NCI-H2107 treated with DMSO at 0.1 percent for 48 hours (cell line): Measurements from ENCODE around the gene PRKACA.

Experiments
- DNase-seq: peaks from one replicate; lab custom pipeline; 2025; ENCODE audit not compliant: unreplicated experiment; lab: John Stamatoyannopoulos, UW

Gene PRKACA

GRCh38 chr19:14118165-14119051 is 846 bp upstream of the PRKACA start:
- peak; percentile 54 for DNase-seq

GRCh38 chr19:14116918-14117578 is 514 bp downstream of the PRKACA start:
- DNase-seq, result no peak

GRCh38 chr19:14116525-14116917 is 1.0 kb downstream of the PRKACA start:
- DNase-seq, result no peak

- no peak for DNase-seq
Measured at GRCh38 chr19:14115756-14116155, 1.8 kb downstream of the PRKACA start.

GRCh38 chr19:14114854-14115253 is 2.7 kb downstream of the PRKACA start:
- no peak for DNase-seq

- DNase-seq, result no peak
Measured at GRCh38 chr19:14114439-14114838, 3.1 kb downstream of the PRKACA start.

GRCh38 chr19:14113762-14114414 is 3.7 kb downstream of the PRKACA start:
- no peak for DNase-seq

GRCh38 chr19:14112809-14113385 is 4.7 kb downstream of the PRKACA start:
- no peak for DNase-seq

- DNase-seq, result no peak
Measured at GRCh38 chr19:14112051-14112808, 5.3 kb downstream of the PRKACA start.

GRCh38 chr19:14111486-14111885 is 6.1 kb downstream of the PRKACA start:
- DNase-seq, result no peak

GRCh38 chr19:14110650-14111049 is 6.9 kb downstream of the PRKACA start:
- no peak for DNase-seq

GRCh38 chr19:14107581-14108461 is 9.7 kb downstream of the PRKACA start:
- DNase-seq, result no peak

- no peak for DNase-seq
Measured at GRCh38 chr19:14106840-14107239, 10.7 kb downstream of the PRKACA start.

- DNase-seq, result no peak
Measured at GRCh38 chr19:14105680-14106079, 11.9 kb downstream of the PRKACA start.

- no peak for DNase-seq
Measured at GRCh38 chr19:14103310-14103709, 14.3 kb downstream of the PRKACA start.

GRCh38 chr19:14102756-14103155 is 14.8 kb downstream of the PRKACA start:
- DNase-seq, result no peak

- DNase-seq, result no peak
Measured at GRCh38 chr19:14102102-14102696, 15.4 kb downstream of the PRKACA start.

- DNase-seq, result no peak
Measured at GRCh38 chr19:14101003-14101545, 16.5 kb downstream of the PRKACA start.

GRCh38 chr19:14097532-14098151 is 19.9 kb downstream of the PRKACA start:
- no peak for DNase-seq
